IPS-20b (cell line): ENCODE measurements around the gene TADA2B.
A peak's percentile ranks its signal among the peaks of the same experiment; 100 is the strongest.

Source experiments
- H3K27ac ChIP-seq: one replicate; pipeline ENCODE4 v1.5.1; 2013; ENCODE audit warnings: low read length
- H3K27me3 ChIP-seq: 2 replicates; pipeline ENCODE4 v1.6.1; 2013; ENCODE audit warnings: mild to moderate bottlenecking, low read length, inconsistent platforms; ENCODE audit not compliant: insufficient read depth
- H3K36me3 ChIP-seq: 2 replicates; pipeline ENCODE4 v1.6.1; 2013; ENCODE audit warnings: low read depth, mild to moderate bottlenecking, inconsistent platforms, low read length, moderate library complexity; ENCODE audit not compliant: insufficient read depth
- H3K4me1 ChIP-seq: 2 replicates; pipeline ENCODE4 v1.6.1; 2013; ENCODE audit warnings: mild to moderate bottlenecking, control low read depth, inconsistent platforms, low read length, moderate library complexity; ENCODE audit not compliant: insufficient read depth
- H3K4me3 ChIP-seq: 2 replicates; pipeline ENCODE4 v1.5.1; 2013; ENCODE audit warnings: mild to moderate bottlenecking, low read length, inconsistent platforms
- H3K9ac ChIP-seq: 2 replicates; pipeline ENCODE4 v1.6.1; 2013; ENCODE audit warnings: low read depth, mild to moderate bottlenecking, inconsistent platforms, low read length, moderate library complexity
- H3K9me3 ChIP-seq: 2 replicates; pipeline ENCODE4 v1.6.1; 2013; ENCODE audit warnings: mild to moderate bottlenecking, low read depth, low read length, inconsistent platforms; ENCODE audit not compliant: insufficient read depth

TADA2B gene

GRCh38 chr4:7066493-7066892 is 23.3 kb downstream of the TADA2B start:
- peaks cover 4% of the 10 kb centered on the region; the same call in 1 of the 2 replicates for H3K4me1 ChIP-seq
- no peak overlapping the region for H3K27ac ChIP-seq
- H3K9me3 ChIP-seq: no peaks in the 10 kb centered on the region
- H3K4me3 ChIP-seq: peak overlapping the region; percentile 77
- peak overlapping the region; percentile 83; the same call in 1 of the 2 replicates for H3K9ac ChIP-seq
- peaks cover 39% of the 10 kb centered on the region for H3K36me3 ChIP-seq
- H3K27me3 ChIP-seq: peaks cover 30% of the 10 kb centered on the region

- Histone ChIP-seq H3K27me3 (peaks cover 36% of the 10 kb centered on the region), H3K4me3 (peak overlapping the region; percentile 77), H3K36me3 (peaks cover 33% of the 10 kb centered on the region), H3K9me3 (no peaks in the 10 kb centered on the region), H3K4me1 (peaks cover 4% of the 10 kb centered on the region; the same call in 1 of the 2 replicates), H3K27ac (no peak overlapping the region), H3K9ac (peak overlapping the region; percentile 83)
These were observed 23.9 kb downstream of the TADA2B start for GRCh38 chr4:7067126-7067451.

- peaks cover 30% of the 10 kb centered on the region for H3K36me3 ChIP-seq
- peak within 1 kb of the TSS; percentile 83 for H3K9ac ChIP-seq
- H3K4me1 ChIP-seq: peaks cover 4% of the 10 kb centered on the region; the same call in 1 of the 2 replicates
- no peaks in the 10 kb centered on the region for H3K9me3 ChIP-seq
- peak within 1 kb of the TSS; percentile 77 for H3K4me3 ChIP-seq
- H3K27me3 ChIP-seq: peaks cover 38% of the 10 kb centered on the region
- H3K27ac ChIP-seq: no peak within 1 kb of the TSS
These were observed 24.5 kb downstream of the TADA2B start, which contains the start of gene GRPEL1 for GRCh38 chr4:7067452-7068278. Gene GRPEL1 (minus strand): TSS chr4:7068064. CDS start chr4:7068032, 32 bp downstream.

GRCh38 chr4:7068279-7068842 is 25.2 kb downstream of the TADA2B start:
- no peaks in the 10 kb centered on the region for H3K9me3 ChIP-seq
- H3K9ac ChIP-seq: peak overlapping the region; percentile 65; the same call in 1 of the 2 replicates
- peaks cover 38% of the 10 kb centered on the region for H3K27me3 ChIP-seq
- peak overlapping the region; percentile 77 for H3K4me3 ChIP-seq
- H3K4me1 ChIP-seq: peaks cover 4% of the 10 kb centered on the region; the same call in 1 of the 2 replicates
- H3K27ac ChIP-seq: no peak overlapping the region
- H3K36me3 ChIP-seq: peaks cover 23% of the 10 kb centered on the region

- Histone ChIP-seq H3K4me3 (peak overlapping the region; percentile 77), H3K9me3 (no peaks in the 10 kb centered on the region), H3K27ac (no peak overlapping the region), H3K4me1 (peaks cover 4% of the 10 kb centered on the region; the same call in 1 of the 2 replicates), H3K27me3 (peaks cover 38% of the 10 kb centered on the region), H3K9ac (peak overlapping the region; percentile 65; the same call in 1 of the 2 replicates), H3K36me3 (peaks cover 18% of the 10 kb centered on the region)
These were observed 25.7 kb downstream of the TADA2B start for GRCh38 chr4:7068883-7069282.

- peaks cover 38% of the 10 kb centered on the region for H3K27me3 ChIP-seq
- H3K4me3 ChIP-seq: no peak overlapping the region
- no peaks in the 10 kb centered on the region for H3K9me3 ChIP-seq
- no peaks in the 10 kb centered on the region; the same call in 1 of the 2 replicates for H3K36me3 ChIP-seq
- H3K4me1 ChIP-seq: peaks cover 4% of the 10 kb centered on the region; the same call in 1 of the 2 replicates
- no peak overlapping the region for H3K9ac ChIP-seq
- H3K27ac ChIP-seq: no peak overlapping the region
These were observed 27.7 kb downstream of the TADA2B start for GRCh38 chr4:7070729-7071511.

GRCh38 chr4:7073059-7073458 is 29.9 kb downstream of the TADA2B start:
- Histone ChIP-seq H3K4me3 (no peak overlapping the region), H3K36me3 (no peaks in the 10 kb centered on the region), H3K27ac (no peak overlapping the region), H3K9me3 (no peaks in the 10 kb centered on the region), H3K4me1 (no peaks in the 10 kb centered on the region), H3K27me3 (peaks cover 38% of the 10 kb centered on the region), H3K9ac (no peak overlapping the region)

- Histone ChIP-seq H3K9me3 (no peaks in the 10 kb centered on the region), H3K27ac (no peak overlapping the region), H3K36me3 (no peaks in the 10 kb centered on the region)
These were observed 30.6 kb downstream of the TADA2B start for GRCh38 chr4:7073526-7074390.

GRCh38 chr4:7074426-7074825 is 31.3 kb downstream of the TADA2B start:
- H3K9me3 ChIP-seq: no peaks in the 10 kb centered on the region
- H3K9ac ChIP-seq: no peak overlapping the region
- H3K27me3 ChIP-seq: peaks cover 29% of the 10 kb centered on the region
- no peak overlapping the region for H3K4me3 ChIP-seq
- no peaks in the 10 kb centered on the region for H3K4me1 ChIP-seq
- no peaks in the 10 kb centered on the region for H3K36me3 ChIP-seq
- no peak overlapping the region for H3K27ac ChIP-seq

More at GRCh38 chr4:7073526-7074390, 30.6 kb downstream of the TADA2B start:
- no peak overlapping the region for H3K9ac ChIP-seq
- H3K27me3 ChIP-seq: peaks cover 36% of the 10 kb centered on the region
- H3K4me3 ChIP-seq: no peak overlapping the region
- H3K4me1 ChIP-seq: no peaks in the 10 kb centered on the region

GRCh38 chr4:7075962-7076695 is 33.0 kb downstream of the TADA2B start:
- no peaks in the 10 kb centered on the region for H3K4me1 ChIP-seq
- no peak overlapping the region for H3K9ac ChIP-seq
- H3K27me3 ChIP-seq: peaks cover 16% of the 10 kb centered on the region
- no peaks in the 10 kb centered on the region for H3K36me3 ChIP-seq
- H3K9me3 ChIP-seq: no peaks in the 10 kb centered on the region
- H3K27ac ChIP-seq: no peak overlapping the region
- H3K4me3 ChIP-seq: no peak overlapping the region
